Tibial artery (tissue), 4 donors: ENCODE measurements around the gene ADIPOR1.
"Not testable (repeated sequence)": the region's sequence is repeated elsewhere in the genome, so short reads cannot be mapped to it uniquely, and the experiment has no call there.

Experiments used
- DNase-seq, 2 donors: peaks; one replicate each; pipeline ENCODE4 v3.0.0-alpha.2; 2019
- H3K27ac ChIP-seq, 2 donors: fragments of 200-600 bp; sonication (generic) in 1 of 2; 1 replicate in 1 of 2; 2 replicates in 1 of 2; pipeline ENCODE4 v1.5.1; 2018 to 2019; ENCODE audit warnings: mild to moderate bottlenecking in 1 of 2
- H3K27me3 ChIP-seq, 2 donors: fragments of 200-600 bp; sonication (generic) in 1 of 2; one replicate each; pipeline versions ENCODE4 v1.5.1 to v1.6.0; 2016 to 2019
- H3K36me3 ChIP-seq, 3 donors: fragments of 200-600 bp; sonication (generic) in 2 of 3; one replicate each; pipeline ENCODE4 v1.5.1; 2016 to 2019; ENCODE audit warnings: mild to moderate bottlenecking in 2 of 3
- H3K4me1 ChIP-seq, 4 donors: fragments of 200-600 bp; sonication (generic) in 2 of 4; 1 replicate in 3 of 4; 2 replicates in 1 of 4; pipeline ENCODE4 v1.5.1; 2016 to 2019
- H3K4me3 ChIP-seq, 2 donors: fragments of 200-600 bp; sonication (generic) in 1 of 2; 1 replicate in 1 of 2; 2 replicates in 1 of 2; pipeline ENCODE4 v1.5.1; 2018 to 2019; ENCODE audit warnings: mild to moderate bottlenecking in 2 of 2
- H3K9me3 ChIP-seq, 3 donors: fragments of 200-600 bp; sonication (generic) in 1 of 3; one replicate each; pipeline ENCODE4 v1.5.1; 2016 to 2019
- CTCF ChIP-seq, 2 experiments: fragments of 200-600 bp in 1 of 2; fragments of 450-650 bp in 1 of 2; IDR thresholded peaks; one replicate each; pipeline ENCODE4 v1.5.1; 2017 to 2019; ENCODE audit warnings: antibody characterized with exemption in 2 of 2, mild to moderate bottlenecking in 1 of 2, moderate library complexity in 1 of 2
- intact Hi-C: fragments of 100-400 bp; cut with DNase I; formaldehyde crosslinking; loops from one replicate; pipeline ENCODE4 v1.15.0; 2023; ENCODE audit warnings: low total_unique reads

Gene ADIPOR1

GRCh38 chr1:202941372-202941771, 16.7 kb downstream of the ADIPOR1 start:
- H3K36me3 ChIP-seq: peaks cover 62 to 66% (median 66%) of the 10 kb centered on the region in 3 donors
- H3K9me3 ChIP-seq: no peaks in the 10 kb centered on the region
- no peaks in the 10 kb centered on the region for H3K27me3 ChIP-seq
- intact Hi-C loops: no loop called here
- no peak overlapping the region for H3K27ac ChIP-seq
- TF ChIP-seq CTCF (IDR thresholded peaks at IDR 0.05): no peak
- no peaks in the 10 kb centered on the region for H3K4me1 ChIP-seq
- no peak overlapping the region for H3K4me3 ChIP-seq
- no peak for DNase-seq

GRCh38 chr1:202940561-202940960, 17.6 kb downstream of the ADIPOR1 start:
- Histone ChIP-seq H3K27ac (no peak overlapping the region), H3K36me3 (peaks cover 56 to 58% (median 58%) of the 10 kb centered on the region in 3 donors), H3K4me1 (no peaks in the 10 kb centered on the region), H3K4me3 (no peak overlapping the region), H3K27me3 (no peaks in the 10 kb centered on the region), H3K9me3 (no peaks in the 10 kb centered on the region)
- no peak for DNase-seq
- intact Hi-C loops: no loop called here
- TF ChIP-seq CTCF (IDR thresholded peaks at IDR 0.05): no peak

- intact Hi-C loops: no loop called here
- Histone ChIP-seq H3K27ac (no peak overlapping the region), H3K36me3 (peaks cover 34 to 36% (median 36%) of the 10 kb centered on the region in 3 donors), H3K9me3 (no peaks in the 10 kb centered on the region), H3K27me3 (no peaks in the 10 kb centered on the region), H3K4me3 (no peak overlapping the region), H3K4me1 (no peaks in the 10 kb centered on the region)
- no peak for DNase-seq
- no peak for TF ChIP-seq CTCF (IDR thresholded peaks at IDR 0.05)
Measured at GRCh38 chr1:202938287-202938925, 19.7 kb downstream of the ADIPOR1 start.

DNA sequence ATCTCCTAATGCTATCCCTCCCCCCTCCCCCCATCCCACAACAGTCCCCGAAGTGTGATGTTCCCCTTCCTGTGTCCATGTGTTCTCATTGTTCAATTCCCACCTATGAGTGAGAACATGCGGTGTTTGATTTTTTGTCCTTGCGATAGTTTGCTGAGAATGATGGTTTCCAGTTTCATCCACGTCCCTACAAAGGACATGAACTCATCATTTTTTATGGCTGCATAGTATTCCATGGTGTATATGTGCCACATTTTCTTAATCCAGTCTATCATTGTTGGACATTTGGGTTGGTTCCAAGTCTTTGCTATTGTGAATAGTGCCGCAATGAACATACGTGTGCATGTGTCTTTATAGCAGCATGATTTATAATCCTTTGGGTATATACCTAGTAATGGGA, 21.7 kb downstream of the ADIPOR1 start:
- H3K27me3 ChIP-seq, H3K9me3 ChIP-seq, intact Hi-C loops, H3K27ac ChIP-seq, H3K4me3 ChIP-seq, H3K4me1 ChIP-seq, DNase-seq: not testable (repeated sequence)
- peaks cover 14 to 16% (median 16%) of the 10 kb centered on the region in 3 donors for H3K36me3 ChIP-seq

- Histone ChIP-seq H3K4me1 (no peaks in the 10 kb centered on the region), H3K27ac (no peak overlapping the region), H3K27me3 (no peaks in the 10 kb centered on the region), H3K4me3 (no peak overlapping the region), H3K9me3 (no peaks in the 10 kb centered on the region), H3K36me3 (peaks cover 8 to 11% (median 11%) of the 10 kb centered on the region in 3 donors)
- DNase-seq: no peak
- TF ChIP-seq CTCF (IDR thresholded peaks at IDR 0.05): no peak
- intact Hi-C loops: no loop called here
Measured at GRCh38 chr1:202935844-202936243, 22.3 kb downstream of the ADIPOR1 start.

DNA sequence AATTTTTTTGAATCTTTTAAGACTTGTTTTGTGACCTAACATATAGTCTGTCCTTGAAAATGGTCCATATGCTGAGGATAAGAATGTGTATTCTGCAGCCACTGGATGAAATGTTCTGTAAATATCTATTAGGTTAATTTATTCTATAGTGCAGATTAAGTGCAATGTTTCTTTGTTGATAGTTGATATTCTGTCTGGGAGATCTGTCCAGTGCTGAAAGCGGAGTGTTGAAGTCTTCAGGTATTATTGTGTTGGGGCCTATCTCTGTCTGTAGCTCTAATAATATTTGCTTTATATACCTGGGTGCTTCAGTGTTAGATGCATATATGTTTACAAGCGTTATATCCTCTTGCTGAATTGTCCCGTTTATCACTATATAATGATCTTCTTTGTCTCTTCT, 23.4 kb downstream of the ADIPOR1 start:
- Histone ChIP-seq H3K27me3 (no peaks in the 10 kb centered on the region), H3K4me3 (no peak overlapping the region), H3K9me3 (no peaks in the 10 kb centered on the region), H3K27ac (no peak overlapping the region), H3K36me3 (no peaks in the 10 kb centered on the region), H3K4me1 (no peaks in the 10 kb centered on the region)
- intact Hi-C loops: no loop called here
- DNase-seq: no peak
- no peak for TF ChIP-seq CTCF (IDR thresholded peaks at IDR 0.05)
